T-helper 1 cell (primary cell): ENCODE data around the gene USP48.
"Not testable (repeated sequence)": the region's sequence is repeated elsewhere in the genome, so short reads cannot be mapped to it uniquely, and the experiment has no call there.

Experiments used
- DNase-seq, 5 donors: peaks; one replicate each; pipeline ENCODE4 v3.0.0-alpha.2; 2012 to 2020

The USP48 gene

DNA sequence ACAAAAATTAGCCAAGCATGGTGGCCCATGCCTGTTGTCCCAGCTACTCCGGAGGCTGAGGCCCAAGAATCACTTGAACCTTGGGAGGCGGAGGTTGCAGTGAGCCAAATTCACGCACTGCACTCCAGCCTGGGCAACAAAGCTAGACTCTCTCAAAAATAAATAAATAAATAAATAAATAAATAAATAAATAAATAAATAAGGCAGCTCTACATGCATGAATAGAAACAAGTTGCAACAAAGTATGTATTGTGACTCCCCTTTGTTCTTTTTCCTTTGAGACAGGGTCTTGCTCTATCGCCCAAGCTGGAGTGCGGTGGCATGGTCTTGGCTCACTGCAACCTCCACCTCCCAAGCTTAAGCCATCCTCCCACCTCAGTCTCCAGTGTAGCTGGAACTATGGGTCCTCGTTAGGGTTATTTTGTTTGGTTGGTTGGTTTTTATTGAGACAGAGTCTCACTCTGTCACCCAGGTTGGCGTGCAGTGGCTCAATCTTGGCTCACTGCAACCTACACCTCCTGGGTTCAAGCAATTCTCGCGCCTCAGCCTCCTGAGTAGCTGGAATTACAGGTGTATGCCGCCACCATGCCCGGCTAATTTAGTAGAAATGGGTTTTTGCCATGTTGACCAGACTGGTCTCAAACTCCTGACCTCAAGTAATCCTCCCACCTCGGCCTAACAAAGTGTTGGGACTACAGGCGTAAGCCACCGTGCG, 8.0 kb downstream of the USP48 start:
- no peak for DNase-seq

- DNase-seq: peak in 2 of 5 donors; percentile 19 to 43
These were observed 9.4 kb downstream of the USP48 start for GRCh38 chr1:21773585-21773984.

DNA sequence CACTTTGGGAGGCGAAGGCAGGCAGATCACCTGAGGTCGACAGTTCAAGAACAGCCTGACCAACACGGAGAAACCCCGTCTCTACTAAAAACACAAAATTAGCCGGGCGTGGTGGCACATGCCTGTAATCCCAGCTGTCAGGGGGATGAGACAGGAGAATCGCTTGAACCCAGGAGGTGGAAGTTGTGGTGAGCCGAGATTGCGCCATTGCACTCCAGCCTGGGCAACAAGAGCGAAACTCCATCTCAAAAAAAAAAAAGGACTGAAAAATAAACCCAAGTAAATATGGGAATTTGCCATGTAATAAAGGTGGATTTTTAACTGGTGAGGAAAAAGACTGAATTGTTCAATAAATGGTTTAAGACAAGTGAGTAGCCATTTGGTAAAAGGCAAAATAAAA, 11.3 kb downstream of the USP48 start:
- DNase-seq: not testable (repeated sequence)

- DNase-seq: not testable (repeated sequence)
These were observed 12.3 kb downstream of the USP48 start for GRCh38 chr1:21770602-21771001.

DNA sequence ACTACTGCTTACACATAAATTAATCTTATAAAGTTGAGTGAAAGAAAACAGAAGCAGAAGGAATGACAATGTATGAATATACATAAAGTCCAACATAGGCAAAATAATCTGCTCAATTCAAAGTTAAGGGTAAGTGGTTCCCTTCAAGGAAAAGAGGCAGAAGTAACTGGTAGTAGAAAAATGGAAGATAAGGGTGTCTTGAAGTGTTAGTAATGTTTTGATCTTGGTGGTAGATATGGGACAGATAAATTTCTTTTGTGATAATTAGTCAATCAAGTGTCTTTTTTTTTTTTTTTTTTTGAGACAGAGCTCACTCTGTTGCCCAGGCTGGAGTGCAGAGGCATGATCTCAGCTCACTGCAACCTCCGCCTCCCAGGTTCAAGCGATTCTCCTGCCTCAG, 12.7 kb downstream of the USP48 start:
- no peak for DNase-seq

GRCh38 chr1:21767106-21767505, 15.8 kb downstream of the USP48 start:
- not testable (repeated sequence) for DNase-seq

- DNase-seq: no peak
These were observed 16.7 kb downstream of the USP48 start for GRCh38 chr1:21766210-21766609.

GRCh38 chr1:21764615-21765423, 18.1 kb downstream of the USP48 start:
- DNase-seq: no peak

DNA sequence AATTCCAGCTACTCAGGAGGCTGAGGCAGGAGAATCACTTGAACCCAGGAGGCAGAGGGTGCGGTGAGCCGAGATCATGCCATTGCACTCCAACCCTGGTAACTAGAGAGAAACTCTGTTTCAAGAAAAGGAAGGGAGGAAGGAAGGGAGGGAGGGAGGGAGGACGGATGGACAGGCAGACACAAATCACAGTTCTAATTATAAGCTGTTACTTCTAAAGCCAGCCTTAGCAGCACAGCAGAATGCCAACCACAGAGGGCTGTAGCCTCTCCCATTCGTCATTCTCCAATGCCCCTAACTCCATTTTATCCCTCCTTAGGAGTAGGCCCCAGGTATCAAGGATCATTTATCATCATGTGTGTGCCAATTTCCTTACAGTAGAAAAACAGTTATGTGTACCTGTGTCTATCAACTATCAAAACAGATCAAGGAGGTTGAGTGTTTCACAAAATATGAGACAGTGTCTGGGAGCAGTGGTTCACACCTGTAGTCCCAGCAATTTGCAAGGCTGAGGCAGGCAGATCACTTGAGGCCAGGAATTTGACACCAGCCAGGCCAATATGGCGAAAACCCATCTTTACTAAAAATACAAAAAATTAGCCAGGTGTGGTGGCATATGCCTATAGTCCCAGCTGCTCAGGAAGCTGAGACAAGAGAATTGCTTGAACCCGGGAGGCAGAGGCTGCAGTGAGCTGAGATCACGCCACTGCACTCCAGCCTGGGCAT, 19.1 kb downstream of the USP48 start:
- DNase-seq: no peak

DNA sequence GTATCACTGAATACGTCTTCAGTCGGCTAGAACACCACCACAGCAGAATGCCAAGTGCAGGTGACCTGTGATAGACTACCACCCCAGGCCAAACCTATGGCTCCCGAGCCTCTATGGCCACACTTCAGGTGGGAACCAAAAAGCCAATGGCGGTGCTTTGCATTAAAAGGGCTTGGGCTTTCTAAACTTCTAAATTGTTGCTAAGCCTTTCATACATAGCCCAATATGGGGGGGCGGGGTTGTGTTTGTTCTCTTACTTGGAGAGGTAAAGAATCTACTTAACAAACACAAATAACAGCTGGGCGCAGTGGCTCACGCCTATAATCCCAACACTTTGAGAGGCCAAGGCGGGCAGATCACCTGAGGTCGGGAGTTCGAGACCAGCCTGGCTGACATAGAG, 19.7 kb downstream of the USP48 start:
- no peak for DNase-seq

- no peak for DNase-seq
These were observed 20.9 kb downstream of the USP48 start for GRCh38 chr1:21762022-21762404.

DNA sequence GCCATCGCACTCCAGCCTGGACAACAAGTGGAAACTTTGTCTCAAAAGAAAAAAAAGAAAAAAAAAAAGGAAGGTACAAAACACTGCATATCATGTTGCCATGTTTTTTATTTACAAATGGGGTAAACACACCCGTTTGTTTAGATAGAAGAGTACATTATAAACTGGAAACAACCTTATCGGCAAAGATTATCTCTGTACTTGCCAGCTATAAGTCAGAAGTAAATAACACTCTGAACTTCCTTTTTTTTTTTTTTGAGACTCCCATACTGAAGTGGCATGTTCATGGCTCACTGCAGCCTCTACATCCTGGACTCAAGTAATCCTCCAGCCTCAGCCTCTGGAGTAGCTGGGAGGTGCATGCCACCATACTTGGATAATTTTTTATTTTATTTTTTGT, 21.9 kb downstream of the USP48 start:
- DNase-seq: no peak

- no peak for DNase-seq
These were observed 23.1 kb downstream of the USP48 start for GRCh38 chr1:21759818-21760217.

DNA sequence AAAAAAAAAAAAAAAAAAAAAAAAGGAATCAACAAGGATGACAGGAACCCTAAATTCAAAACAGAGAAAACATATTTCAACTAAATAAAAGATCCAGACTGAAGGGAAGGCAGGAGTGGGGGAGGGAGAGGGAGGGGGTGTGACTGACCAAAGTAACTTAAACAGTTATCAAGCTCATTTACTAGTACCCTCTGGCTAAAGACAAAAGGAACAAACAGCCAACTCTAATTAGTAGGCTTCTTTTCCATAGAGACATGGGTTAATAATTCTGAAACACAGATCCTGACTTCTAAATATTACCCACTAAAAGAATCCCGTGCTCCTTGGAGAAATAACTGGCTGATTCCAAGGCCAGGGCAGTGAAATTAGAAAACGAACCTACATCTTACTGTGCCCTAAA, 23.8 kb downstream of the USP48 start:
- no peak for DNase-seq

DNA sequence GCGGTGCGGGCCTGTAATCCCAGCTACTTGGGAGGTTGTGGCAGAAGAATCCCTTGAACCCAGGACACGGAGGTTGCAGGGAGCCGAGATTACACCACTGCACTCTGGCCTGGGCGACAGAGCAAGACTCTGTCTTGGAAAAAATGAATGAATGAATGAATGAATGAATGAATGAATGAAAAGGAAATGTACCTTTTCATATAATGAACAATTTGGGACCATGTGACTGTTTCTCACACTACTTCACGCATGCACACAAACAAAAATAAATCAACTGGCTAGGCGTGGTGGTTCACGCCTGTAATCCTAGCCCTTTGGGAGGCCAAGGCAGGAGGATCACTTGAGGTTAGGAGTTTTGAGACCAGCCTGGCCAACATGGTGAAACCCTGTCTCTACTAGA, 24.3 kb downstream of the USP48 start:
- no peak for DNase-seq

GRCh38 chr1:21756393-21757089, 26.4 kb downstream of the USP48 start:
- no peak for DNase-seq

DNA sequence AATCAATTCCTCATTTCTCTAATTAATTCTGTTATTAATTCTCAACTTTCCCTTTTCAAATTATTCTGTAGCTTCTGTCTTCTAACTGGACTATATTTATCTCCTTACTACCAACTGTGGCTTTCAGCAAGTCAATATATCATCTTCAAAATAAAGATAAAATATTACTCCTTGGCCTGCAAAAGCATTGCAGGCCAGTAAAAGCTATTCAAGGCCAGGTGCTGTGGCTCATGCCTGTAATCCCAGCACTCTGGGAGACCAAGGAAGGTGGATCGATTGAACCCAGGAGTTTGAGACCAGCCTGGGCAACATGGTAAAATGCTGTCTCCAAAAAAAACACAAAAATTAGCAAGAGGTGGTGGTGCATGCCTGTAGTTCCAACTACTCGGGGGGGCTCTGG, 27.9 kb downstream of the USP48 start:
- no peak for DNase-seq

GRCh38 chr1:21754583-21754982, 28.4 kb downstream of the USP48 start:
- DNase-seq: no peak

- DNase-seq: no peak
These were observed 30.8 kb downstream of the USP48 start for GRCh38 chr1:21752186-21752585.

- no peak for DNase-seq
These were observed 31.7 kb downstream of the USP48 start for GRCh38 chr1:21751281-21751680.

- no peak for DNase-seq
These were observed 32.1 kb downstream of the USP48 start for GRCh38 chr1:21750841-21751240.

DNA sequence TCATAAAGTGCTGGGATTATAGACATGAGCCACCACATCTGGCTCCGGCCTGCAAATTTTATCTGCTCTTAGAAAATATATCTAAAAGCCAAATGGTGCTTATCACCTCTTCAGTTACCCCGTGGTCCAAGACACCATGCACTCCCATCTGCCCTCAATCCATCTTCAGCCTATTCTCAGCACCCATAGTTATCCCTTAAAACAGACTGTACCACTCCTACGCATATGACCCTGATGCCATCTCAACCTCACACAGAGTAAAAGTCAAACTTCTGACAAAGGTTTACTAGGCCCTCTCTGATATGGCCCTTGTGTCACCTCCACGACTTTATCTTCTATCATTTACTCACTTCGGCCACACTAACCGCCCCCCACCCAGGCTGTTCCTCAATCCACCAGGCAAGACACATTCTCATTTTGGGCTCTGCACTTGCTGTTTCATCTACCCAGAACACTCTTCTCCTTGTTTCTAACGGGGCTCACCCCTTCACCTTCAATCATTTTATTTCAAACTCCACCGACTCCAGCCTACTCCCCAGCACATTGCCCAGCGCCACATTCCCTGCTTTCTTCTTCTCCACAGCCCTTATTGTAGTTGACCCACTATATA, 33.0 kb downstream of the USP48 start:
- DNase-seq: no peak

- no peak for DNase-seq
These were observed 33.8 kb downstream of the USP48 start for GRCh38 chr1:21749109-21749508.
